ENCODE measurements around the gene ANP32E. TPM values are rescaled to one million over a fixed set of nuclear protein-coding genes. Genes with fewer than 3 reads are reported as not detected.

ANP32E gene
- total and polyA plus RNA-seq, 2 of the 8 experiments (the other 6 are each of a cell fraction or from before 2014, with no cell fraction given): 20.7 to 123 TPM

- no peak for TF ChIP-seq ATF2 (IDR thresholded peaks at IDR 0.05; ENCODE audit: low read length)
- no peak for TF ChIP-seq TAF7 (optimal IDR thresholded peaks at IDR 0.05; ENCODE audit: borderline replicate concordance, low read depth, low read length)
- no peak for TF ChIP-seq CHD7 (IDR thresholded peaks at IDR 0.05; ENCODE audit: insufficient replicate concordance, low read length)
- TF ChIP-seq SP1 (IDR thresholded peaks at IDR 0.05; ENCODE audit: low read depth, low read length): no peak
- TF ChIP-seq KDM1A (IDR thresholded peaks at IDR 0.05; ENCODE audit: borderline replicate concordance, low read length): no peak
- TF ChIP-seq SRF (IDR thresholded peaks at IDR 0.05; ENCODE audit: low read depth, low read length): no peak
- no peak for TF ChIP-seq RFX5 (IDR thresholded peaks at IDR 0.05; ENCODE audit: borderline replicate concordance, low read depth, low read length)
- TF ChIP-seq EGR1 (IDR thresholded peaks at IDR 0.05; ENCODE audit: borderline replicate concordance, low read depth, low read length): no peak
- no peak for TF ChIP-seq HDAC2 (IDR thresholded peaks at IDR 0.05; ENCODE audit: borderline replicate concordance in 1 of 2, low read depth in 2 of 2, low read length in 2 of 2)
- no peak for TF ChIP-seq CHD1 (IDR thresholded peaks at IDR 0.05; ENCODE audit: low read depth, low read length)
Measured at GRCh38 chr1:150237746-150238145, 1.8 kb upstream of the ANP32E start (continued).

Data from H1 (cell line).